ENCODE results near the gene BACH2. TPM values are rescaled to one million over a fixed set of nuclear protein-coding genes. Genes with fewer than 3 reads are reported as not detected.

BACH2 gene
- total and polyA plus RNA-seq, 2 of the 8 experiments (the other 6 are each of a cell fraction or from before 2014, with no cell fraction given): 1.9 to 5.9 TPM

DNA sequence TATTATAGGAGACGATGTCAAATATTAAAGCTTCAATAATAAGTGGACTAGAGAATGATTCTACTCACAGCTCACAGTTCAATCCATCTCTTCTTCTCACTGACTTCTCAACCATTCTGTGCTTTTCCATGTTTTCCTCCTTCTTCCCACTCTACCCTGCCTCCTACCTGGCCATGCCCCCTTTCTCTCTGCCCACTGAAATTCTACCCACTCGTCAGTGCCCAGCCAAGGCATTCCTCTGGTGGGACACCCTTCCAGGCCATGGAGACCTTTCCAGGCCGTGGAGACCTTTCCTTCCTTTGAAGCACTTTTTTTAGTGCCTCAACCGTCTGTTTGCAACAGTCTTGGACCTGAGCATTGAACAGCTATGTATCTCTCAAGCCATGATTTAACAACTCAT is 18.5 kb downstream of the BACH2 start:
- Histone ChIP-seq H3K23ac (ENCODE audit: insufficient read length) (no peak overlapping the region), H2BK12ac (ENCODE audit: low read depth, low read length) (no peak overlapping the region), H2BK15ac (ENCODE audit: low read length) (no peak overlapping the region), H4K20me1 (replicated peaks in 1 of 2; ENCODE audit: control insufficient read depth in 1 of 2, insufficient read depth in 2 of 2, low read length in 2 of 2) (no peaks in the 10 kb centered on the region), H2BK120ac (replicated peaks; ENCODE audit: low read depth, low read length) (no peak overlapping the region), H3K9ac (replicated peaks in 1 of 4; ENCODE audit: extremely low read depth in 1 of 4, low read depth in 3 of 4, low read length in 3 of 4) (no peak overlapping the region), H3K18ac (ENCODE audit: extremely low read depth, low read length) (no peak overlapping the region), H2BK5ac (ENCODE audit: low read depth, low read length) (no peak overlapping the region), H3K79me1 (ENCODE audit: low read depth, low read length) (no peaks in the 10 kb centered on the region), H4K5ac (ENCODE audit: insufficient read length, low read depth, low read length) (no peak overlapping the region), H3K56ac (replicated peaks; ENCODE audit: insufficient read length, low read depth, low read length) (no peak overlapping the region), H3K23me2 (ENCODE audit: low read depth, low read length) (no peaks in the 10 kb centered on the region), H3K9me3 (ENCODE audit: insufficient read depth in 2 of 2, low read depth in 1 of 2, low read length in 1 of 2) (no peaks in the 10 kb centered on the region), H3K79me2 (ENCODE audit: control insufficient read depth in 1 of 2, insufficient read depth in 2 of 2, low read length in 2 of 2) (no peaks in the 10 kb centered on the region), H3K27me3 (replicated peaks in 1 of 4; ENCODE audit: control insufficient read depth in 3 of 4, extremely low read depth in 1 of 4, insufficient read depth in 3 of 4, low read length in 3 of 4) (no peaks in the 10 kb centered on the region), H2AK5ac (ENCODE audit: low read depth, low read length) (no peak overlapping the region), H4K8ac (ENCODE audit: extremely low read depth, insufficient read depth, low read length) (no peak overlapping the region), H3K4me3 (ENCODE audit: extremely low read depth in 1 of 4, insufficient read depth in 2 of 4, low read depth in 3 of 4, low read length in 4 of 4) (no peak overlapping the region), H3K4ac (replicated peaks; ENCODE audit: insufficient read length, low read depth, low read length) (no peak overlapping the region), H2AFZ (ENCODE audit: low read length) (no peak overlapping the region), H2BK20ac (ENCODE audit: low read length) (no peak overlapping the region), H3K14ac (ENCODE audit: insufficient read length) (no peak overlapping the region), H3K36me3 (ENCODE audit: control insufficient read depth in 2 of 4, insufficient read depth in 4 of 4, low read length in 3 of 4) (no peaks in the 10 kb centered on the region), H3K4me1 (replicated peaks in 1 of 4; ENCODE audit: control insufficient read depth in 3 of 4, insufficient read depth in 4 of 4, low read length in 3 of 4) (peaks cover 0 to 3% (median 0%) of the 10 kb centered on the region in 4 experiments; a peak in 1 of 7 replicates), H3K4me2 (ENCODE audit: insufficient read depth in 1 of 2, low read depth in 2 of 2, low read length in 2 of 2) (no peak overlapping the region), H3K27ac (ENCODE audit: low read depth, low read length) (no peak overlapping the region), H4K91ac (replicated peaks; ENCODE audit: insufficient read length, low read length) (no peak overlapping the region)
- no peak for TF ChIP-seq POLR2A (IDR thresholded peaks at IDR 0.05; ENCODE audit: control extremely low read depth in 1 of 2, low read depth in 2 of 2, low read length in 2 of 2)
- no peak for TF ChIP-seq CHD1 (IDR thresholded peaks at IDR 0.05; ENCODE audit: low read depth, low read length)
- ChIA-PET POLR2A (ENCODE audit: partially characterized antibody) (no interaction called here), CTCF (ENCODE audit: partially characterized antibody) (interaction anchor here (1.0 to 2.0 kb wide), 7 partner anchors 9 to 335 kb away, joined by 3 to 4 read pairs (median 4); no protein-coding TSS in a partner anchor)
- DNase-seq (ENCODE audit: low read depth in 1 of 2, low spot score in 2 of 2): no peak
- WGBS, 2 experiments (ENCODE audit: extremely low coverage in 1 of 2, insufficient coverage in 1 of 2, insufficient read length in 1 of 2, insufficient replicate concordance in 2 of 2, low coverage in 1 of 2, low lambda C conversion rate in 2 of 2, missing lambda C conversion rate in 1 of 2): 79% methylated on average over 4 of the region's 4 CpGs; no CpG with 5 or more reads in 1 of the 2 experiments
- no peak for FAIRE-seq
